ENCODE measurements around the gene RIN1.
"Not testable (repeated sequence)": the region's sequence is repeated elsewhere in the genome, so short reads cannot be mapped to it uniquely, and the experiment has no call there.

- TF ChIP-seq POLR2A (IDR thresholded peaks at IDR 0.05), result not testable (repeated sequence)
- TF ChIP-seq, protein P1, sequence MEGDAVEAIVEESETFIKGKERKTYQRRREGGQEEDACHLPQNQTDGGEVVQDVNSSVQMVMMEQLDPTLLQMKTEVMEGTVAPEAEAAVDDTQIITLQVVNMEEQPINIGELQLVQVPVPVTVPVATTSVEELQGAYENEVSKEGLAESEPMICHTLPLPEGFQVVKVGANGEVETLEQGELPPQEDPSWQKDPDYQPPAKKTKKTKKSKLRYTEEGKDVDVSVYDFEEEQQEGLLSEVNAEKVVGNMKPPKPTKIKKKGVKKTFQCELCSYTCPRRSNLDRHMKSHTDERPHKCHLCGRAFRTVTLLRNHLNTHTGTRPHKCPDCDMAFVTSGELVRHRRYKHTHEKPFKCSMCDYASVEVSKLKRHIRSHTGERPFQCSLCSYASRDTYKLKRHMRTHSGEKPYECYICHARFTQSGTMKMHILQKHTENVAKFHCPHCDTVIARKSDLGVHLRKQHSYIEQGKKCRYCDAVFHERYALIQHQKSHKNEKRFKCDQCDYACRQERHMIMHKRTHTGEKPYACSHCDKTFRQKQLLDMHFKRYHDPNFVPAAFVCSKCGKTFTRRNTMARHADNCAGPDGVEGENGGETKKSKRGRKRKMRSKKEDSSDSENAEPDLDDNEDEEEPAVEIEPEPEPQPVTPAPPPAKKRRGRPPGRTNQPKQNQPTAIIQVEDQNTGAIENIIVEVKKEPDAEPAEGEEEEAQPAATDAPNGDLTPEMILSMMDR (IDR thresholded peaks at IDR 0.05), result not testable (repeated sequence)
Measured at GRCh38 chr11:66350560-66351235, 14.5 kb upstream of the RIN1 start.
